Effector memory CD4-positive, alpha-beta T cell (primary cell): ENCODE results near the gene TCEAL2.
"Not testable (repeated sequence)": the region's sequence is repeated elsewhere in the genome, so short reads cannot be mapped to it uniquely, and the experiment has no call there.

ENCODE experiments used
- DNase-seq, 3 donors: peaks; one replicate each; pipeline ENCODE4 v3.0.0-alpha.2; 2020
- H3K27ac ChIP-seq: 2 replicates; pipeline ENCODE4 v1.7.0; 2013; ENCODE audit warnings: mild to moderate bottlenecking, low read length, moderate library complexity; ENCODE audit not compliant: insufficient read depth, poor library complexity, severe bottlenecking
- H3K27me3 ChIP-seq: replicated peaks from 2 replicates; pipeline ENCODE4 v1.7.0; 2013; ENCODE audit warnings: mild to moderate bottlenecking, low read length; ENCODE audit not compliant: insufficient read depth, control insufficient read depth, poor library complexity, severe bottlenecking
- H3K36me3 ChIP-seq: 2 replicates; pipeline ENCODE4 v1.7.0; 2013; ENCODE audit warnings: mild to moderate bottlenecking, low read length, moderate library complexity; ENCODE audit not compliant: control insufficient read depth, insufficient read depth
- H3K4me1 ChIP-seq: 2 replicates; pipeline ENCODE4 v1.7.0; 2013; ENCODE audit warnings: low read length, mild to moderate bottlenecking; ENCODE audit not compliant: control insufficient read depth, insufficient read depth, poor library complexity, severe bottlenecking
- H3K4me3 ChIP-seq: 2 replicates; pipeline ENCODE4 v1.7.0; 2013; ENCODE audit warnings: low read length, low read depth, mild to moderate bottlenecking; ENCODE audit not compliant: insufficient read depth, poor library complexity, severe bottlenecking
- H3K9me3 ChIP-seq: 2 replicates; pipeline ENCODE4 v1.7.0; 2013; ENCODE audit warnings: mild to moderate bottlenecking, low read length, moderate library complexity; ENCODE audit not compliant: control insufficient read depth
- total RNA-seq, 3 donors: gene quantifications; one replicate each; lab custom pipeline; 2026; lab: John Stamatoyannopoulos, UW

TCEAL2 gene
- 0 to 1.0 (median 0.17) reads per million in 3 donors for total RNA-seq

DNA sequence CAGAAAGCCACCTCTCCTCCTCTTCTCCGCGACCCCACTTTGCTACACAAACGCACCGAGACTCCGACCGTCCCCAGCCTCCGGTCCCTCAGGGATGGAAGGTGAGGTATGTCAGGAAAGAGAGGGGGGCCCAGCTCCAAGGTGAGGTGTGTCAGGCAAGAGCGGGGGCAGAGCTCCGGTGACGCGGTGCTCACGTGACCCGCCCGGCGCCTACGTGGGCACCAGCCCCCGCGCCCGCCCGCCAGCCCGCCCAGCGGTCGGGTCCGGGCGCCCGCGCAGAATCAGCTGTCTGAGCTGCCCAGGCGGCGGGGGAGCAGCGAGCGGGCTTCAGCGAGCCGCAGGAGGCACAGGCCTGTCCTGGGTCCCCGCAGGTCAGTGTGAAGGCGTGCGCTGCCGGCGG lies at the start of gene TCEAL2:
TSS of gene TCEAL2 (plus strand) at position 244 of the 400 bp plus-strand sequence. CDS start 1,152 bp downstream, outside the sequence.
- H3K27ac ChIP-seq, H3K36me3 ChIP-seq, H3K9me3 ChIP-seq, DNase-seq, H3K27me3 ChIP-seq, H3K4me1 ChIP-seq: not testable (repeated sequence)
- H3K4me3 ChIP-seq: peak within 1 kb of the TSS; percentile 48

DNA sequence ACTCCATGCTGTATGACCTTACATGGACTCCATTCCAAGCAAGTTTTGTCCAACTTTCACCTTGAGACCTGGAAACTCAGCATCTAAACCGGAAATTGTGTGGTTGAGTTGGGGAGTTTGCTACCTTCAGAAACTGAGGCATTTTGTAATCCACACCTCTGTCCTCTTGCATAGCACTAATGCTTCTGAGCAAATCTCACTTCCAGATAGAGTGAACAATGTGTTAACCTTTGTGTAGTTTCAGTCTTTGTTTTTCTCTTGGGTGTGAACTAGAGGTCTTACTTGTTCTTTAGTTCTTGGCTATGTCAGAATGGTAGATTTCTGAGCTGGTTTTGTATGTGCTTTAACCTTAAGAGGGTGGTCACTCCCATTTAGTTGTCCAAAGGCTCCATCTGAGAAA lies 48.1 kb upstream of the TCEAL2 start:
- Histone ChIP-seq H3K36me3 (no peaks in the 10 kb centered on the region), H3K4me1 (no peaks in the 10 kb centered on the region), H3K27me3 (no peaks in the 10 kb centered on the region), H3K9me3 (no peaks in the 10 kb centered on the region), H3K27ac (no peak overlapping the region), H3K4me3 (no peak overlapping the region)
- no peak for DNase-seq

DNA sequence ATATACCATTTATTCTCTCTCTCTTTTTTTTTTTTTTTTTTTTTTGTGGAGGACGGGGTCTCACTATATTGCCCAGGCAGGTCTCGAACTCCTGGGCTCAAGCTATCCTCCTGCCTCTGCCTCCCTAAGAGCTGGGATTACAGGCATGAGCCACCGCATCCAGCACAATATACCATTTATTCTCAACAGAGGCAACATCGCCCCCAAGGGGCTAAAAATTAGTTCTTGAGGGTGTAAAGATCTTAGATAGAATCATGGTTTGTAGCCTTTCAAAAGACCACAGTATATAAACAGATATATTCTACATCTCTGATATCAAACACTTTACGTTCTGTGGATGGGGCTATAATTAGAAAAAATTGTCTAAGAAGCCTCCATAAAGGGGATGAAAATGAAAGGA lies 39.8 kb upstream of the TCEAL2 start:
- Histone ChIP-seq H3K27me3 (no peaks in the 10 kb centered on the region), H3K9me3 (no peaks in the 10 kb centered on the region), H3K27ac (no peak overlapping the region), H3K4me1 (no peaks in the 10 kb centered on the region), H3K36me3 (no peaks in the 10 kb centered on the region), H3K4me3 (no peak overlapping the region)
- no peak for DNase-seq

DNA sequence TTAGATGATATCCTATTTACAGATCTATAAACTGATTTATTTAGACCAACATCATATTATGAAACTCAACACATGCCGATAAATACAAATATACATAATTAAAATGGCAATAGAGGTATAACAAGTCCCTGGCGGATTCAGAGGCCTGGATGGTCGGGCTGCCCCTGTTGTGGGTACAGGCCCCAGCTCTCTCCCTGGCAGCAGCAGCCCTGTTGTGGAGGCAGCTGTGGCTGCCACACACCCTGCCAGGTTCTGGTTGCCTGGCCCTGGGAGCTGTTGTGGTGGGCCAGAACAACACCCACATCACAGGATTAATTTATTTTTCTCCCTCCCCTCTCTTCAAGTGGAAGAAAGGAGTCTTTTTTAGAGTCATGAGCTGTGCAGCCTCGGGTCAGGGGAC lies 12.1 kb upstream of the TCEAL2 start:
- DNase-seq: no peak

DNA sequence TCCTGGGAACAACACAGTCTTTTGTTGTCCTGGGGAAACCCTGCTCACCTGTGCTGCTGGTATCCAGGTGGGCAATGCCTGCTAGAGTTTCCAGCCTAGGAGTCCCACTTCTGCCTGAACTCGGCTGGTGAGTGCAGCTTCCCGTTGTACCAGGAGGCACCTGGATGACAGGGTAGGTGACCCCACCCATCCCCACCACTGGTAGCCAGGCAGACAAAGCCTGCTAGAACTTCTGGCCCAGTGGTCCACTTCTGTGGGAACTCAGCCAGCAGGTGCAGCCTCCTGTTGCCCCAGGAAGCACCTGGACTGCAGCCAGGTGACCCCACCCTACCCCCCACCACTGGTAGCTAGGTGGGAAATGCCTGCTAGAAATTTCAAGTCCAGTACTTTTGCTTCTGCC lies 9.7 kb upstream of the TCEAL2 start:
- no peaks in the 10 kb centered on the region for H3K9me3 ChIP-seq
- H3K4me1 ChIP-seq: no peaks in the 10 kb centered on the region
- no peaks in the 10 kb centered on the region for H3K36me3 ChIP-seq
- DNase-seq: no peak
- H3K27ac ChIP-seq: no peak overlapping the region
- no peak overlapping the region for H3K4me3 ChIP-seq
- no peaks in the 10 kb centered on the region for H3K27me3 ChIP-seq

More for the DNA sequence above, 12.1 kb upstream of the TCEAL2 start:
- Histone ChIP-seq H3K36me3 (no peaks in the 10 kb centered on the region), H3K27ac (no peak overlapping the region), H3K4me3 (no peak overlapping the region), H3K9me3 (no peaks in the 10 kb centered on the region), H3K4me1 (no peaks in the 10 kb centered on the region), H3K27me3 (no peaks in the 10 kb centered on the region)

DNA sequence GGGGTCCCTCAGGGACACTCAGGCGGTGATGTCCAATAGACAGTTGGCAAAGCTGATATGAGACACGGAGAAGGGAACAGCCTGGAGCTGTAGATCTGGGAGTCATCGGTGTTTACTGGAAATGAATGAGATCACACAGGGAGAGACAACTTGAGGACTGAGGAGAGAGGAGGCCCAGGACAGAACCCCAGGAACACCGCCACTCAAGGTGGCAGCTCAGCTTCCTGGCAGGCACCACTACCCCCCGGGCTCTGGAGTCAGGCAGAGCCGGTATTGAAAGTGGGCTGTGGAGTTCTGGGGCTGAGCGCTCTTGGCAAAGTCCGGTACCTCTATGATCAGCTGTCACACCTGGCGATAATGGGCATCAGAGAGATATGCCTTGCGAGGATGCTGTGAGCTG lies 465 bp upstream of the TCEAL2 start:
- H3K4me1 ChIP-seq, DNase-seq, H3K27ac ChIP-seq, H3K9me3 ChIP-seq, H3K27me3 ChIP-seq, H3K36me3 ChIP-seq: not testable (repeated sequence)
- H3K4me3 ChIP-seq: peak overlapping the region; percentile 48

DNA sequence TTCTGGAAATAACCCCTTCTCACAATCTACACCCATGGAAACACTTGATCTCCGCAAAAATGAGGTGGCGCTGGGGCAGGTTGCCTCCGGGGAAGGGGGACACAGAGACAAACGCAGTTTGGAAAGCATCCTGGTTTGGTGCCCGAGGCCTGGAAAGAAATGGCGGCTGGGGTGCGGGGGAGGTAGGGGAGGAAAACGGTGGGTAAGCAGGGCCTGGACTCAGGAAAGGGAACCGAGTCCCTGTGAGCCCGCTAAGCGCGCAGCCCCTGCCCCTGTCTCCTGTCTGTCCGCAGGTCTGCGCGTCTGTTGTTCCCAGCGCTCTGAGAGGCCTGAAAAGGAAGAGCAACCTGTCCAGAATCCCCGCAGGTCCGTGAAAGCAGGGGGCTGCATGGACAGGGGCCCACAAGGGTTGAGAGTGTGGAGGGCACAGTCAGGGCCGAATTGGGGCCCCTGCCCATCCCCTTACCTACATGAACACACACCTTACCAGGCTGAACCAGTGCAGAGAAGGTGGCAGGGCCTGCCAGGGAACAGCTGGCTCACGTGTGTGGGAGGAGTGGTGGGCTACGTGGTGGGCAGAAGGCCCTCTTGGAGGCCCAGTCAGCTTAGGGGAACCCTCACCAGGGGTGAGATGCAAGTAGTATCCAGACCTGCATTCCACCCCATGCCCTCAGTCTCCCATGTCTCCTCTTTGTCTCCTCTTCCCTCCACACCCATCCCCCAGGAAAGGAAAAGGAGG lies 770 bp downstream of the TCEAL2 start:
- H3K4me1 ChIP-seq, H3K36me3 ChIP-seq, H3K27ac ChIP-seq, DNase-seq, H3K4me3 ChIP-seq, H3K9me3 ChIP-seq, H3K27me3 ChIP-seq: not testable (repeated sequence)

DNA sequence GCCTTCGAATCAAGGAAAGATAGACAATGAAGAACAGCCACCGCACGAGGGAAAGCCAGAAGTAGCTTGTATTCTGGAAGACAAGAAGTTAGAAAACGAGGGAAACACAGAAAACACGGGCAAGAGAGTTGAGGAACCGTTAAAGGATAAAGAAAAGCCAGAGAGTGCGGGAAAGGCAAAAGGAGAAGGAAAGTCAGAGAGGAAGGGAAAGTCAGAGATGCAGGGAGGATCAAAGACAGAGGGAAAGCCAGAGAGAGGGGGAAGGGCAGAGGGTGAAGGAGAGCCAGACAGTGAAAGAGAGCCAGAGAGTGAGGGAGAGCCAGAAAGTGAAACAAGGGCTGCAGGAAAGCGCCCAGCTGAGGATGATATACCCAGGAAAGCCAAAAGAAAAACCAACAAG lies 1.4 kb downstream of the TCEAL2 start:
- Histone ChIP-seq H3K4me3 (no peak overlapping the region), H3K36me3 (no peaks in the 10 kb centered on the region), H3K27ac (no peak overlapping the region), H3K4me1 (peaks cover 2% of the 10 kb centered on the region), H3K27me3 (peaks cover 6% of the 10 kb centered on the region), H3K9me3 (no peaks in the 10 kb centered on the region)
- DNase-seq: no peak

DNA sequence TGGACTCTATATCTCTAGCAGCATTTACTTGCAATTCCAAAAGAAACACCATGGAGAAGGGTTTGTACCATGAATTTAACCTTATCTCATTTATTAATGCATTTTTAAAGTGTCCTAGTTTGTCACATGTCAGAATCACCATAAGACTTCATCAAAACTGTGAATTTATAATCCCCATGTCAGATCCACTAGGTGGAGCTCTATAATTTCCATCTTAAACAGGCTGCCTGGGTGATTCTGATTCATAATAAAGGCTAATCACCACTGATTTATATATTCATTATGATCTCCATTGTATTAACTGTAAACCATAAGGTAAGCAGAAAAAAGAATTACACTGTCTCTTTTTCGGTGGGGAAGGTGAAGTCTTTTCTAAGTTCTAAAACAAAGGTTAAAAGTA lies 4.0 kb downstream of the TCEAL2 start:
- Histone ChIP-seq H3K27ac (no peak overlapping the region), H3K4me1 (peaks cover 2% of the 10 kb centered on the region), H3K27me3 (peaks cover 5% of the 10 kb centered on the region), H3K36me3 (no peaks in the 10 kb centered on the region), H3K4me3 (no peak overlapping the region), H3K9me3 (no peaks in the 10 kb centered on the region)
- DNase-seq: no peak

DNA sequence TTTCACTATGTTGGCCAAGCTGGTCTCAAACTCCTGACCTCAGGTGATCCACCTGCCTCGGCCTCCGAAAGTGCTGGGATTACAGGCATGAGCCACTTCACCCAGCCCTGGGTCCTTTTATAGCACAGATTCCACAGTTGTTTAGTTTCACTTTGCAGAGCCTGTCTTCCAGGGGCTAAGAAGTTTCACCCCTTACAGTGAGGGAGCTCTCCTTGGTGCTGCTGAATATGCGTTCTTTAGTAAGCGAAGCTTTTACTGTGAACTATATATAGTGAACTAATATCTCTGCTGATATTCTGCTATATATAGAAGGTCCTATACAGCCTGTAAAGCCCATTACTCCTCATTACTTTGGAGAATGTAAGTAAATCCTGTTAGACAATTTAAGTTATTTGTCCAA lies 12.6 kb downstream of the TCEAL2 start:
- DNase-seq: no peak
- H3K9me3 ChIP-seq: no peaks in the 10 kb centered on the region
- no peaks in the 10 kb centered on the region for H3K27me3 ChIP-seq
- no peak overlapping the region for H3K27ac ChIP-seq
- no peaks in the 10 kb centered on the region for H3K36me3 ChIP-seq
- no peaks in the 10 kb centered on the region for H3K4me1 ChIP-seq
- H3K4me3 ChIP-seq: no peak overlapping the region
